ENCODE results near the gene ARHGAP26.

ARHGAP26 gene

GRCh38 chr5:143213851-143214363 is 443.7 kb downstream of the ARHGAP26 start:
- TF ChIP-seq CTCF (IDR thresholded peaks at IDR 0.05) = no peak

- TF ChIP-seq CTCF (IDR thresholded peaks at IDR 0.05) = no peak
These were observed 444.3 kb downstream of the ARHGAP26 start for GRCh38 chr5:143214458-143214857.

DNA sequence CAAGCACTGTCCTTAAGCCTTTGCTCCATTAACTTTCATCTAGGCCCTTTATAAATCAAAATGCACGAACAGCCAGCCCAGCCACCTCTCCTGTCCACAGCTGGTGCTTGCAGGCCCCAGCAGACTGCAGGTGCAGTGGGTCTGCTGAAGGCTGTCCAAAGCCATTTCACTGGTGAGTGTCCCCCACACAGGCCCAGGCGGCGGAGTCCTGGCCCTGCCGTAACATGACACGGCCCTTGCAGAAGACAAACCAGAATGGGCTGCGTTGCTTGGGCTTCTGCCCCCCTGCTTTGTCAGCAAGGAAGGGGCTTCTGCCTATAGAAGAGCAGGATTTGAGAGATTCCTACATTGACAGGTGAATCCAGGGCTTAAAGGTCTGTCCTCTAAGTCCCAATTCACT is 444.7 kb downstream of the ARHGAP26 start:
- TF ChIP-seq CTCF (IDR thresholded peaks at IDR 0.05) = no peak

GRCh38 chr5:143215690-143216089 is 445.5 kb downstream of the ARHGAP26 start:
- TF ChIP-seq CTCF (IDR thresholded peaks at IDR 0.05) = no peak

DNA sequence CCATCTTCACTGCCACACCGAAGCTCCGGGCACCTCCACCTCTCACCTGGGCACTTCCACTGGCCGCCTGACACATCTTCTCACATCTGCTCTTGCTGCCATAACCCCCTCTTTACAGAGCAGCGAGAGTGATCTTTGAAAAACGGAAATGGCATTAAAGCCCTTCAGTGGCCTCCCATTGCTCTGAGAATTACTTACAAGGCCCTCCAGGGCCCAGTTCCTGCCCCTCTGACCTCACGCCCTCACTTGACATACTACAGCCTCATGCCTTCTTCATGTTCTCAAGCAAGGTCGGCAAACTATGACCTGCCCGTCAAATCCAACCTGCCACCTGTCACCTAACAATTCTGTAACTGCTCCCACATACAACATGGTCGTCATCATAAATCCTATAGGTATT is 446.0 kb downstream of the ARHGAP26 start:
- no peak for TF ChIP-seq CTCF (IDR thresholded peaks at IDR 0.05)

DNA sequence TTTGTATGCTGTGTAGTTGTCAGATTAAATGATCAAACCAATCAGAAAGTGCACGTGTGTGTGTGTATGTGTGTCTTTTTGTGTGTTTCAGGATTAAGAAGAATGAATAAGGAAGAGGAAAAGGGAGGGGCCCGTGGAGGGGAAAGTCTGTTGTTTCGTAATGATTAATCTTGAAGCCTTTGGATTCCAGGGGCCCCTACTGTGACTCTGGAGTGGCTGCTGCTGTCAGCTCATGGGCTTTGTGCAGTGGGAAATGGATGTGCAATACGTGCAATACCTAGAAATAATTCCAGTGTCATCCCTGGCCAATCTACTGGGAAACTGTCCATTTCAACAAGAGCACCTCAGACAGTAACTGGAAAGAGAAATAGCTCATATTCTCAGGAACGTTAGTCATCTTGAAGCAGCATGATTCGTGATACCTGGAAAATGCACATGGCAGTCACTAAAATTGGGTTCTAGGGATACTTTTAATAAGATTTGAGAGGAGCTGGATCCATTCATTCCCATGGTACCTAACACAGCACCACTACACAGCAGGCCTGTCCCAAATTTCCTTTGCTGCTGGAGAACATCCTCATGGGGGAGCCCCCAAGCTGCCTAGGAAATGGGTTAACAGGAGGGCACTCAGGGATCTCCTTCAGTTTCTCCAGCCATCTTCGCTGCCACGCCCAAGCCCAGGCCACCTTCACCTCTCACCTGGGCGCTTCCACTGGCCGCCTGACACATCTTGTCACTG is 447.1 kb downstream of the ARHGAP26 start:
- no peak for TF ChIP-seq CTCF (IDR thresholded peaks at IDR 0.05)

GRCh38 chr5:143217804-143218160 is 447.6 kb downstream of the ARHGAP26 start:
- TF ChIP-seq CTCF (IDR thresholded peaks at IDR 0.05) = no peak
